ENCODE results near the gene ABLIM3. TPM values are rescaled to one million over a fixed set of nuclear protein-coding genes. Genes with fewer than 3 reads are reported as not detected.

Gene ABLIM3
- total and polyA plus RNA-seq, 2 of the 13 experiments (the other 11 are each of a cell fraction or from before 2014, with no cell fraction given) = 0.53 to 6.3 TPM

GRCh38 chr5:149265597-149265996 is 124.3 kb downstream of the ABLIM3 start (continued):
- TF ChIP-seq, protein P1, sequence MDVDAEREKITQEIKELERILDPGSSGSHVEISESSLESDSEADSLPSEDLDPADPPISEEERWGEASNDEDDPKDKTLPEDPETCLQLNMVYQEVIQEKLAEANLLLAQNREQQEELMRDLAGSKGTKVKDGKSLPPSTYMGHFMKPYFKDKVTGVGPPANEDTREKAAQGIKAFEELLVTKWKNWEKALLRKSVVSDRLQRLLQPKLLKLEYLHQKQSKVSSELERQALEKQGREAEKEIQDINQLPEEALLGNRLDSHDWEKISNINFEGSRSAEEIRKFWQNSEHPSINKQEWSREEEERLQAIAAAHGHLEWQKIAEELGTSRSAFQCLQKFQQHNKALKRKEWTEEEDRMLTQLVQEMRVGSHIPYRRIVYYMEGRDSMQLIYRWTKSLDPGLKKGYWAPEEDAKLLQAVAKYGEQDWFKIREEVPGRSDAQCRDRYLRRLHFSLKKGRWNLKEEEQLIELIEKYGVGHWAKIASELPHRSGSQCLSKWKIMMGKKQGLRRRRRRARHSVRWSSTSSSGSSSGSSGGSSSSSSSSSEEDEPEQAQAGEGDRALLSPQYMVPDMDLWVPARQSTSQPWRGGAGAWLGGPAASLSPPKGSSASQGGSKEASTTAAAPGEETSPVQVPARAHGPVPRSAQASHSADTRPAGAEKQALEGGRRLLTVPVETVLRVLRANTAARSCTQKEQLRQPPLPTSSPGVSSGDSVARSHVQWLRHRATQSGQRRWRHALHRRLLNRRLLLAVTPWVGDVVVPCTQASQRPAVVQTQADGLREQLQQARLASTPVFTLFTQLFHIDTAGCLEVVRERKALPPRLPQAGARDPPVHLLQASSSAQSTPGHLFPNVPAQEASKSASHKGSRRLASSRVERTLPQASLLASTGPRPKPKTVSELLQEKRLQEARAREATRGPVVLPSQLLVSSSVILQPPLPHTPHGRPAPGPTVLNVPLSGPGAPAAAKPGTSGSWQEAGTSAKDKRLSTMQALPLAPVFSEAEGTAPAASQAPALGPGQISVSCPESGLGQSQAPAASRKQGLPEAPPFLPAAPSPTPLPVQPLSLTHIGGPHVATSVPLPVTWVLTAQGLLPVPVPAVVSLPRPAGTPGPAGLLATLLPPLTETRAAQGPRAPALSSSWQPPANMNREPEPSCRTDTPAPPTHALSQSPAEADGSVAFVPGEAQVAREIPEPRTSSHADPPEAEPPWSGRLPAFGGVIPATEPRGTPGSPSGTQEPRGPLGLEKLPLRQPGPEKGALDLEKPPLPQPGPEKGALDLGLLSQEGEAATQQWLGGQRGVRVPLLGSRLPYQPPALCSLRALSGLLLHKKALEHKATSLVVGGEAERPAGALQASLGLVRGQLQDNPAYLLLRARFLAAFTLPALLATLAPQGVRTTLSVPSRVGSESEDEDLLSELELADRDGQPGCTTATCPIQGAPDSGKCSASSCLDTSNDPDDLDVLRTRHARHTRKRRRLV (CRISPR knock-in tag; IDR thresholded peaks at IDR 0.05) = no peak
- TF ChIP-seq ARHGAP35 (CRISPR knock-in tag; IDR thresholded peaks at IDR 0.05; ENCODE audit: borderline replicate concordance) (no peak), ZNF263 (CRISPR knock-in tag; IDR thresholded peaks at IDR 0.05) (peak; percentile 94), ZNF747 (CRISPR knock-in tag; IDR thresholded peaks at IDR 0.05; ENCODE audit: borderline replicate concordance) (no peak), TRAFD1 (CRISPR knock-in tag; IDR thresholded peaks at IDR 0.05; ENCODE audit: borderline replicate concordance) (no peak), SIN3A (IDR thresholded peaks at IDR 0.05; ENCODE audit: borderline replicate concordance, low read depth, low read length) (no peak), MED8 (CRISPR knock-in tag; IDR thresholded peaks at IDR 0.05; ENCODE audit: insufficient replicate concordance) (no peak), NFE2 (CRISPR knock-in tag; IDR thresholded peaks at IDR 0.05) (no peak), ZC3H4 (CRISPR knock-in tag; IDR thresholded peaks at IDR 0.05; ENCODE audit: borderline replicate concordance) (no peak)
- TF ChIP-seq, protein P2, sequence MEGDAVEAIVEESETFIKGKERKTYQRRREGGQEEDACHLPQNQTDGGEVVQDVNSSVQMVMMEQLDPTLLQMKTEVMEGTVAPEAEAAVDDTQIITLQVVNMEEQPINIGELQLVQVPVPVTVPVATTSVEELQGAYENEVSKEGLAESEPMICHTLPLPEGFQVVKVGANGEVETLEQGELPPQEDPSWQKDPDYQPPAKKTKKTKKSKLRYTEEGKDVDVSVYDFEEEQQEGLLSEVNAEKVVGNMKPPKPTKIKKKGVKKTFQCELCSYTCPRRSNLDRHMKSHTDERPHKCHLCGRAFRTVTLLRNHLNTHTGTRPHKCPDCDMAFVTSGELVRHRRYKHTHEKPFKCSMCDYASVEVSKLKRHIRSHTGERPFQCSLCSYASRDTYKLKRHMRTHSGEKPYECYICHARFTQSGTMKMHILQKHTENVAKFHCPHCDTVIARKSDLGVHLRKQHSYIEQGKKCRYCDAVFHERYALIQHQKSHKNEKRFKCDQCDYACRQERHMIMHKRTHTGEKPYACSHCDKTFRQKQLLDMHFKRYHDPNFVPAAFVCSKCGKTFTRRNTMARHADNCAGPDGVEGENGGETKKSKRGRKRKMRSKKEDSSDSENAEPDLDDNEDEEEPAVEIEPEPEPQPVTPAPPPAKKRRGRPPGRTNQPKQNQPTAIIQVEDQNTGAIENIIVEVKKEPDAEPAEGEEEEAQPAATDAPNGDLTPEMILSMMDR (CRISPR knock-in tag; IDR thresholded peaks at IDR 0.05) = 0 out of 2 replicates have a peak, but pooled peaks have one; percentile 23
